Measurements from ENCODE around the gene GALNT14.

The GALNT14 gene

DNA sequence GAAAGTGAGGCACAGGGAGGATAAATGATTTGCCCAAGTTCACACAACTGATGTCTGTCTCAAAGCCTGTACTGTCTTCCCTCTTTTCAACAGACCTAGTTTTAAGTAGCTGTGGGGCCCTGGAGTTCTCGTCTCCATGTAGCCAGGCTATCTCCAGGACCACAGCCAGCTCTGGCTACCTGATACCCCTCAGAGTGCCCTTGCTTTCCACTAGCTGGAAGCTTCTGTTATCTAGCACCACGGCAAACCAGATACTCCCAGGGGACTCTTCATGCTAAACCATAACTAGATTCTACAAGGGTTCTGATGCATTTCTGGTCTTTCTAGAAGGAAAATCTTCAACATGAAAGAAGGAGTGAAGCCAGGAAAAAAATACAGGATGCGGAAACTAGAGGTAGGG is 137.3 kb downstream of the GALNT14 start:
- Histone ChIP-seq H3K27ac (no peak overlapping the region), H3K27me3 (ENCODE audit: insufficient read depth, low read depth) (no peaks in the 10 kb centered on the region), H3K36me3 (ENCODE audit: insufficient read depth) (no peaks in the 10 kb centered on the region), H3K4me1 (ENCODE audit: low read depth, poor library complexity, severe bottlenecking) (no peaks in the 10 kb centered on the region), H2AFZ (ENCODE audit: low read depth) (no peak overlapping the region), H4K20me1 (ENCODE audit: insufficient read depth) (no peaks in the 10 kb centered on the region), H3K9ac (no peak overlapping the region), H3K79me2 (ENCODE audit: insufficient read depth, low read depth) (no peaks in the 10 kb centered on the region; the same call in 1 of the 2 replicates), H3K4me2 (no peak overlapping the region), H3K4me3 (IDR thresholded peaks at IDR 0.05; ENCODE audit: insufficient read depth, low read depth, low read length) (no peak overlapping the region)
- TF ChIP-seq, protein P1, sequence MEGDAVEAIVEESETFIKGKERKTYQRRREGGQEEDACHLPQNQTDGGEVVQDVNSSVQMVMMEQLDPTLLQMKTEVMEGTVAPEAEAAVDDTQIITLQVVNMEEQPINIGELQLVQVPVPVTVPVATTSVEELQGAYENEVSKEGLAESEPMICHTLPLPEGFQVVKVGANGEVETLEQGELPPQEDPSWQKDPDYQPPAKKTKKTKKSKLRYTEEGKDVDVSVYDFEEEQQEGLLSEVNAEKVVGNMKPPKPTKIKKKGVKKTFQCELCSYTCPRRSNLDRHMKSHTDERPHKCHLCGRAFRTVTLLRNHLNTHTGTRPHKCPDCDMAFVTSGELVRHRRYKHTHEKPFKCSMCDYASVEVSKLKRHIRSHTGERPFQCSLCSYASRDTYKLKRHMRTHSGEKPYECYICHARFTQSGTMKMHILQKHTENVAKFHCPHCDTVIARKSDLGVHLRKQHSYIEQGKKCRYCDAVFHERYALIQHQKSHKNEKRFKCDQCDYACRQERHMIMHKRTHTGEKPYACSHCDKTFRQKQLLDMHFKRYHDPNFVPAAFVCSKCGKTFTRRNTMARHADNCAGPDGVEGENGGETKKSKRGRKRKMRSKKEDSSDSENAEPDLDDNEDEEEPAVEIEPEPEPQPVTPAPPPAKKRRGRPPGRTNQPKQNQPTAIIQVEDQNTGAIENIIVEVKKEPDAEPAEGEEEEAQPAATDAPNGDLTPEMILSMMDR (conservative IDR thresholded peaks at IDR 0.05; ENCODE audit: low read depth, low read length), result no peak

DNA sequence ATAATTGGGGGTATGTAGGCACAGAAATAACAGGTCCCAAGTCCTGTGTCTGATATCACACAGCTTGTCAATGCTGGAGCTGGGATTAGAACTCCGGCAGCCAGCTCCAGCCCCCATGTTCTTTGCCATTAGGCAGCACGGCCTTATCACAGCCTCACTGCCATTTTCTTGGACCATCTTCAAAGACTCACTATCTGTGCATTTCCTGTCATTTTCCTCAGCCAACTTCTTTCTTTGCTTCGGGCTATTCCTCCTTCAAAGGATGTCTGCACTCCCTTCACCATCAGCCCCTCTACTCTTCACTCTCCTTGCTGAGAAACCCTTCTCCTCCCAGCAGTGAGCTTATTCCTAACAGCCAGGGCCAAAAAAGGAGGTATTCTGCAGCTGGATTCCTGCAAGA is 139.6 kb downstream of the GALNT14 start:
- H3K4me1 ChIP-seq (ENCODE audit: low read depth, poor library complexity, severe bottlenecking), result no peaks in the 10 kb centered on the region
- H3K27me3 ChIP-seq (ENCODE audit: insufficient read depth, low read depth), result no peaks in the 10 kb centered on the region
- H3K36me3 ChIP-seq (ENCODE audit: insufficient read depth), result no peaks in the 10 kb centered on the region
- H4K20me1 ChIP-seq (ENCODE audit: insufficient read depth), result no peaks in the 10 kb centered on the region
- no peak overlapping the region for H3K4me2 ChIP-seq
- H3K9ac ChIP-seq, result no peak overlapping the region
- H3K4me3 ChIP-seq (IDR thresholded peaks at IDR 0.05; ENCODE audit: insufficient read depth, low read depth, low read length), result no peak overlapping the region
- TF ChIP-seq, protein P1 (conservative IDR thresholded peaks at IDR 0.05; ENCODE audit: low read depth, low read length), result no peak
- no peaks in the 10 kb centered on the region for H3K79me2 ChIP-seq (ENCODE audit: insufficient read depth, low read depth)
- no peak overlapping the region for H3K27ac ChIP-seq
- no peak overlapping the region for H2AFZ ChIP-seq (ENCODE audit: low read depth)

DNA sequence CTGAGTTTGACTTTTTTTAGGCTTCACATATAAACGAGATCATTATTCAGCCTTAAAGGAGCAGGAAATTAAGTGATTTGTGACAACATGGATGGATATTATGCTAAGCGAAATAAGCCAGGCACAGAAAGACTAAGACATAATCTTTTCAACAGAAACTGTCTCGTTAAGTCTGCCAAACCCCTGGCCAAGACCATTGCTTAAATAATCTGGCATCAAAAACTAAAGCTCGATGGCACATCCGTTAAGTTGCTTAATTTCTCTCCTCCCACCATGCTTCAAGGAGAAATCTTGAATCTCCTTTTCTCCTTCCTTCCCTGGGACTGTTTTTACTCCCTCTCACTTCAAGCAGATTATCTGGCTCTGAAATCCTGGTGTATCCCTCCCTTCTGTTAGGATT is 140.3 kb downstream of the GALNT14 start:
- H3K4me1 ChIP-seq (ENCODE audit: low read depth, poor library complexity, severe bottlenecking), result no peaks in the 10 kb centered on the region
- H4K20me1 ChIP-seq (ENCODE audit: insufficient read depth), result no peaks in the 10 kb centered on the region
- H3K9ac ChIP-seq, result no peak overlapping the region
- no peak overlapping the region for H3K27ac ChIP-seq
- no peaks in the 10 kb centered on the region for H3K36me3 ChIP-seq (ENCODE audit: insufficient read depth)
- no peaks in the 10 kb centered on the region for H3K27me3 ChIP-seq (ENCODE audit: insufficient read depth, low read depth)
- no peak overlapping the region for H3K4me2 ChIP-seq
- no peaks in the 10 kb centered on the region for H3K79me2 ChIP-seq (ENCODE audit: insufficient read depth, low read depth)
- TF ChIP-seq, protein P1 (conservative IDR thresholded peaks at IDR 0.05; ENCODE audit: low read depth, low read length), result no peak
- H3K4me3 ChIP-seq (IDR thresholded peaks at IDR 0.05; ENCODE audit: insufficient read depth, low read depth, low read length), result no peak overlapping the region
- no peak overlapping the region for H2AFZ ChIP-seq (ENCODE audit: low read depth)

DNA sequence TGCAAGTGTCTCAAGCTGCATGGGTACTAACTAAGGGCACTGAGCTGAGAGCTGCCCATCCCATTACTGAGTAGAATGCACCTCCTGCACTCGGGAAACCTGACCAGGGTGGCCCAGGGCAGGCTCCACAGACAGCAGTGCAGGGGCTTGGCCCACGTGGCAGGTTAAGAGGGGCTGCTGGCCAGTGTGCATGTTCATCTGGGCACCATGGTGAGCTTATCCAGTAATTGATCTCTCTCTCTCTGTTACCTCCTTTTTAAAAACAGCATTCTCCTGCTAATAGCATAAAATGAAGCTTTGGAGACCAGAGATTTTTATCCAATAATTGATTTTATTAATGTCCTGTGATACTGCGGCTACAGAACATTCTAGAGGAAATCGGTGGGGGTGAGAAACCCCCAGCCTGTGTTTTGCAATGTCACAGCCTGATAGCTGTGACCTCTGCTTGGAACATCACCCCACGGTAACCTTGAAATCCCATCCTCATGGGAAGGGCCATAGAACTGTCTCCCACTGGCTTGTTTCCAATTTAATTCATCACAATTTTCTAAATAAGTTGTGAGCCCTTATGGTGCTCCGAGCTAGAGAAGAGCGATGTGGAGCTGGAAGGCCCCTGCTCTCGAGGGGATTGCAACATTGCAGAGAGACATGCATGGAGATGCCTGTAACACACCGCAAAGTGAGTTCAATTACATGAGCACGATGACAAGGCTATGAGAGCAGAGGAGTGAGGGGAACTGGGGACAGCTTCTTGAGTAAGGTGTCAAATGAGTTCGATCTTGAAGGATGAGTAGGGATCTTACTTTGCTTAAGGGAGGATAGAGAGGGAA is 143.8 kb downstream of the GALNT14 start:
- no peak overlapping the region for H3K4me3 ChIP-seq (IDR thresholded peaks at IDR 0.05; ENCODE audit: insufficient read depth, low read depth, low read length)
- H3K27ac ChIP-seq, result no peak overlapping the region
- H3K4me2 ChIP-seq, result no peak overlapping the region
- no peaks in the 10 kb centered on the region for H3K36me3 ChIP-seq (ENCODE audit: insufficient read depth)
- no peaks in the 10 kb centered on the region for H4K20me1 ChIP-seq (ENCODE audit: insufficient read depth)
- H2AFZ ChIP-seq (ENCODE audit: low read depth), result no peak overlapping the region
- no peaks in the 10 kb centered on the region for H3K4me1 ChIP-seq (ENCODE audit: low read depth, poor library complexity, severe bottlenecking)
- no peaks in the 10 kb centered on the region for H3K27me3 ChIP-seq (ENCODE audit: insufficient read depth, low read depth)
- no peaks in the 10 kb centered on the region for H3K79me2 ChIP-seq (ENCODE audit: insufficient read depth, low read depth)
- H3K9ac ChIP-seq, result no peak overlapping the region
- TF ChIP-seq, protein P1 (conservative IDR thresholded peaks at IDR 0.05; ENCODE audit: low read depth, low read length), result no peak

Data from KMS-11 (cell line).